H1 (cell line): ENCODE measurements around the gene OR52E2. TPM values are rescaled to one million over a fixed set of nuclear protein-coding genes. Genes with fewer than 3 reads are reported as not detected.

Source experiments
- CTCF ChIA-PET: fragments of 300-600 bp; sonication (Branson Sonifier 250); formaldehyde crosslinking; loops from one replicate; lab custom pipeline; 2021; ENCODE audit not compliant: partially characterized antibody; lab: Charles Lee
- POLR2A ChIA-PET: fragments of 300-600 bp; sonication (Branson Sonifier 250); formaldehyde crosslinking; loops from one replicate; lab custom pipeline; 2021; ENCODE audit warnings: inconsistent platforms; ENCODE audit not compliant: partially characterized antibody; lab: Charles Lee
- DNase-seq, 2 experiments: peaks; one replicate each; pipeline versions ENCODE4 v3.0.0 to v3.0.0-alpha.2; 2010 to 2022; ENCODE audit warnings: low spot score in 2 of 2, low read depth in 1 of 2, mixed read lengths in 1 of 2
- FAIRE-seq: peaks from 2 replicates; lab custom pipeline; 2011; peaks lifted over from hg19 to GRCh38; lab: Jason Lieb, UNC
- H2AFZ ChIP-seq: 2 replicates; pipeline ENCODE4 v1.8.1; 2012; ENCODE audit warnings: low read length, inconsistent platforms
- H2AK5ac ChIP-seq: 2 replicates; pipeline ENCODE4 v1.6.1; 2013; ENCODE audit warnings: low read depth, low read length
- H2BK120ac ChIP-seq: replicated peaks from 2 replicates; pipeline ENCODE3; 2013; ENCODE audit warnings: low read depth, low read length, inconsistent platforms
- H2BK12ac ChIP-seq: 2 replicates; pipeline ENCODE4 v1.6.1; 2013; ENCODE audit warnings: low read depth, low read length
- H2BK15ac ChIP-seq: 2 replicates; pipeline ENCODE4 v1.6.1; 2013; ENCODE audit warnings: low read length
- H2BK20ac ChIP-seq: 2 replicates; pipeline ENCODE4 v1.6.1; 2013; ENCODE audit warnings: low read length
- H2BK5ac ChIP-seq: 2 replicates; pipeline ENCODE4 v1.6.1; 2013; ENCODE audit warnings: low read depth, low read length
- H3K14ac ChIP-seq: 2 replicates; pipeline ENCODE4 v1.6.1; 2013; ENCODE audit warnings: inconsistent platforms; ENCODE audit not compliant: insufficient read length
- H3K18ac ChIP-seq: 2 replicates; pipeline ENCODE4 v1.6.1; 2013; ENCODE audit warnings: low read length; ENCODE audit errors: extremely low read depth
- H3K23ac ChIP-seq: 2 replicates; pipeline ENCODE4 v1.6.1; 2013; ENCODE audit warnings: inconsistent platforms; ENCODE audit not compliant: insufficient read length
- H3K23me2 ChIP-seq: 2 replicates; pipeline ENCODE4 v1.6.1; 2013; ENCODE audit warnings: low read depth, low read length
- H3K27ac ChIP-seq: 2 replicates; pipeline ENCODE4 v1.6.1; 2011; ENCODE audit warnings: low read depth, low read length, inconsistent platforms
- H3K27me3 ChIP-seq, 4 experiments: replicated peaks in 1 of 4; 1 replicate in 1 of 4; 2 replicates in 3 of 4; pipeline versions ENCODE4 v1.6.1 to v1.8.1; 2011 to 2013; ENCODE audit warnings: low read length in 3 of 4, mild to moderate bottlenecking in 3 of 4, inconsistent platforms in 2 of 4, mixed read lengths in 2 of 4, moderate library complexity in 1 of 4; ENCODE audit not compliant: control insufficient read depth in 3 of 4, insufficient read depth in 3 of 4; ENCODE audit errors: extremely low read depth in 1 of 4
- H3K36me3 ChIP-seq, 4 experiments: 2 replicates each; pipeline versions ENCODE4 v1.6.1 to v1.8.1; 2011 to 2013; ENCODE audit warnings: mild to moderate bottlenecking in 4 of 4, low read length in 3 of 4, moderate library complexity in 2 of 4, control low read depth in 1 of 4, inconsistent platforms in 1 of 4; ENCODE audit not compliant: insufficient read depth in 4 of 4, control insufficient read depth in 2 of 4
- H3K4ac ChIP-seq: replicated peaks from 2 replicates; pipeline ENCODE3; 2013; ENCODE audit warnings: low read length, low read depth, mixed read lengths, inconsistent platforms; ENCODE audit not compliant: insufficient read length
- H3K4me1 ChIP-seq, 4 experiments: replicated peaks in 1 of 4; 1 replicate in 1 of 4; 2 replicates in 3 of 4; pipeline versions ENCODE4 v1.6.1 to v1.8.1; 2011 to 2013; ENCODE audit warnings: low read length in 3 of 4, inconsistent platforms in 2 of 4, mixed read lengths in 1 of 4; ENCODE audit not compliant: insufficient read depth in 4 of 4, control insufficient read depth in 3 of 4
- H3K4me2 ChIP-seq, 2 experiments: 2 replicates each; pipeline versions ENCODE4 v1.6.1 to v1.8.1; 2011 to 2013; ENCODE audit warnings: low read depth in 2 of 2, low read length in 2 of 2, control low read depth in 1 of 2, inconsistent platforms in 1 of 2, mild to moderate bottlenecking in 1 of 2; ENCODE audit not compliant: insufficient read depth in 1 of 2
- H3K4me3 ChIP-seq, 4 experiments: fragments of 200-600, 300-600 bp in 1 of 4; sonication (generic), shearing (Covaris generic), sonication (Bioruptor Twin) in 1 of 4; 2 replicates each; pipeline versions ENCODE4 v1.5.1 to v1.8.1; 2011 to 2016; ENCODE audit warnings: low read length in 4 of 4, low read depth in 3 of 4, control low read depth in 2 of 4, inconsistent platforms in 2 of 4, mild to moderate bottlenecking in 2 of 4, mixed read lengths in 1 of 4, moderate library complexity in 1 of 4; ENCODE audit not compliant: insufficient read depth in 2 of 4; ENCODE audit errors: extremely low read depth in 1 of 4
- H3K56ac ChIP-seq: replicated peaks from 2 replicates; pipeline ENCODE3; 2013; ENCODE audit warnings: low read depth, mild to moderate bottlenecking, mixed read lengths, low read length, inconsistent platforms; ENCODE audit not compliant: insufficient read length
- H3K79me1 ChIP-seq: 2 replicates; pipeline ENCODE4 v1.6.1; 2013; ENCODE audit warnings: low read depth, low read length, control low read depth
- H3K79me2 ChIP-seq, 2 experiments: 2 replicates each; pipeline versions ENCODE4 v1.6.1 to v1.8.1; 2012 to 2013; ENCODE audit warnings: low read length in 2 of 2, mild to moderate bottlenecking in 2 of 2, inconsistent platforms in 1 of 2; ENCODE audit not compliant: insufficient read depth in 2 of 2, control insufficient read depth in 1 of 2
- H3K9ac ChIP-seq, 4 experiments: replicated peaks in 1 of 4; 1 replicate in 1 of 4; 2 replicates in 3 of 4; pipeline versions ENCODE4 v1.6.1 to v1.8.1; 2011 to 2013; ENCODE audit warnings: low read depth in 3 of 4, low read length in 3 of 4, control low read depth in 2 of 4, mild to moderate bottlenecking in 2 of 4, moderate library complexity in 2 of 4, inconsistent platforms in 1 of 4; ENCODE audit errors: extremely low read depth in 1 of 4
- H3K9me3 ChIP-seq, 2 experiments: 2 replicates each; pipeline versions ENCODE4 v1.6.1 to v1.8.1; 2012 to 2013; ENCODE audit warnings: mild to moderate bottlenecking in 2 of 2, moderate library complexity in 2 of 2, control low read depth in 1 of 2, inconsistent platforms in 1 of 2, low read depth in 1 of 2, low read length in 1 of 2, mixed read lengths in 1 of 2; ENCODE audit not compliant: insufficient read depth in 2 of 2
- H4K20me1 ChIP-seq, 2 experiments: replicated peaks in 1 of 2; 2 replicates each; pipeline versions ENCODE3 to v1.8.1; 2011 to 2013; ENCODE audit warnings: inconsistent platforms in 2 of 2, low read length in 2 of 2, mild to moderate bottlenecking in 1 of 2; ENCODE audit not compliant: insufficient read depth in 2 of 2, control insufficient read depth in 1 of 2
- H4K5ac ChIP-seq: 2 replicates; pipeline ENCODE4 v1.6.1; 2013; ENCODE audit warnings: low read length, low read depth, mixed read lengths, inconsistent platforms; ENCODE audit not compliant: insufficient read length
- H4K8ac ChIP-seq: 2 replicates; pipeline ENCODE4 v1.8.0; 2013; ENCODE audit warnings: mild to moderate bottlenecking, moderate library complexity, low read length, inconsistent platforms; ENCODE audit not compliant: insufficient read depth; ENCODE audit errors: extremely low read depth
- H4K91ac ChIP-seq: replicated peaks from 2 replicates; pipeline ENCODE3; 2013; ENCODE audit warnings: low read length, mixed read lengths, inconsistent platforms; ENCODE audit not compliant: insufficient read length
- BCL11A ChIP-seq, 2 experiments: IDR thresholded peaks; one replicate each; pipeline ENCODE4 v1.6.1; 2011; ENCODE audit warnings: low read depth in 2 of 2, low read length in 2 of 2, mild to moderate bottlenecking in 2 of 2
- CHD1 ChIP-seq: IDR thresholded peaks from 2 replicates; pipeline ENCODE4 v1.6.1; 2012; ENCODE audit warnings: low read depth, low read length, improper control_type of control experiment
- GABPA ChIP-seq: IDR thresholded peaks from 2 replicates; pipeline ENCODE4 v1.6.1; 2011; ENCODE audit warnings: mild to moderate bottlenecking, low read length, moderate library complexity, borderline replicate concordance; ENCODE audit not compliant: insufficient read depth
- HDAC2 ChIP-seq, 2 experiments: fragments of 300-600 bp in 1 of 2; sonication (generic) in 1 of 2; IDR thresholded peaks; 2 replicates each; pipeline ENCODE4 v1.6.1; 2011 to 2012; ENCODE audit warnings: low read depth in 2 of 2, low read length in 2 of 2, mild to moderate bottlenecking in 2 of 2, moderate library complexity in 2 of 2, borderline replicate concordance in 1 of 2, inconsistent platforms in 1 of 2
- JUN ChIP-seq: IDR thresholded peaks from 2 replicates; pipeline ENCODE4 v1.6.1; 2011; ENCODE audit warnings: low read depth, mild to moderate bottlenecking, improper control_type of control experiment, low read length
- KDM4A ChIP-seq: IDR thresholded peaks from one replicate; pipeline ENCODE4 v1.7.1; 2012; ENCODE audit warnings: low read depth, mild to moderate bottlenecking, moderate library complexity, low read length, inconsistent platforms; ENCODE audit not compliant: severe bottlenecking
- KDM5A ChIP-seq: fragments of 200-600 bp; IDR thresholded peaks from 2 replicates; pipeline ENCODE4 v1.7.1; 2012; ENCODE audit warnings: mild to moderate bottlenecking, low read length, inconsistent platforms, mixed read lengths
- POLR2AphosphoS5 ChIP-seq: IDR thresholded peaks from 2 replicates; pipeline ENCODE4 v1.6.1; 2011; ENCODE audit warnings: low read depth, low read length
- POU5F1 ChIP-seq: IDR thresholded peaks from 2 replicates; pipeline ENCODE4 v1.6.1; 2011; ENCODE audit warnings: low read depth, mild to moderate bottlenecking, low read length, moderate library complexity
- RFX5 ChIP-seq: IDR thresholded peaks from 2 replicates; pipeline ENCODE4 v1.6.1; 2011; ENCODE audit warnings: low read depth, low read length, improper control_type of control experiment, borderline replicate concordance
- SIX5 ChIP-seq: IDR thresholded peaks from 2 replicates; pipeline ENCODE4 v1.6.1; 2011; ENCODE audit warnings: mild to moderate bottlenecking, low read depth, low read length
- SP2 ChIP-seq: IDR thresholded peaks from 2 replicates; pipeline ENCODE4 v1.6.1; 2012; ENCODE audit warnings: mild to moderate bottlenecking, low read length, inconsistent platforms
- WGBS, 2 experiments: shearing (Covaris generic) in 1 of 2; methylation state at CpG; one replicate each; pipeline versions ENCODE4 v1.1.6 to v1.1.7; 2013 to 2015; ENCODE audit warnings: low lambda C conversion rate in 2 of 2, mixed read lengths in 2 of 2, inconsistent platforms in 1 of 2, low coverage in 1 of 2, missing lambda C conversion rate in 1 of 2; ENCODE audit not compliant: insufficient replicate concordance in 2 of 2, insufficient coverage in 1 of 2, insufficient read length in 1 of 2; ENCODE audit errors: extremely low coverage in 1 of 2, missing lambda C conversion rate in 1 of 2; 5-methylcytosine and 5-hydroxymethylcytosine counted together
- polyA plus RNA-seq, 7 experiments: library from polyadenylated mRNA; depleted of rRNA in 3 of 7; stranded (reverse) in 5 of 7; unstranded in 2 of 7; fragments of >200 nt in 5 of 7; fragments of 200-250 nt in 2 of 7; gene quantifications; 1 replicate in 5 of 7; 2 replicates in 1 of 7; 4 replicates in 1 of 7; pipeline versions ENCODE4 v1.2.1 to v1.2.3, GENCODE V29; 2011 to 2013; ENCODE audit warnings: missing spikeins in 2 of 7, mixed read lengths in 2 of 7
- total RNA-seq: library from RNA; stranded (reverse); fragmentation: NEBNext Ultra II Directional; extraction: Animal tissue kit (Norgen Biotek cat#: 25700); gene quantifications from 2 replicates; pipeline ENCODE4 v1.2.1, GENCODE V29; 2021
- TF ChIP-seq, protein P1 (sequence below): IDR thresholded peaks from 2 replicates; pipeline ENCODE4 v1.6.1; 2011; ENCODE audit warnings: low read length, improper control_type of control experiment

The OR52E2 gene
- total and polyA plus RNA-seq, 2 of the 8 experiments (the other 6 are each of a cell fraction or from before 2014, with no cell fraction given): not detected

DNA sequence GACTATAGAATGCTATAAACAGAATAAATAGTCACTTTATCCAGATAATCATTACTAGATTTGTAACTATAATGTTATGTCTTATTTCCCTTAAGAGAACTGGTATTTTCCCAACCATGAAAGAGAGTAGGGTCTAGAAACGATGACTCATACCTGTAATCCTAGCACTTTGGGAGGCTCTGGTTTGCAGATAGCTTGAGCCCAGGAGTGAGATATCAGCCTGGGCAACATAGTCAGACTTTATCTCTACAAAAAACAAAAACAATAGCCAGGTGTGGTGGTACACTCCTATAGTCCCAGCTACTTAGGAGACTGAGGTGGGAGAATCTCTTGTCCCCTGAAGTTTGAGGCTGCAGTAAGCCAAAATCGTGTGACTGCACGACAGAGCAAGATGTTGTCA is 47.9 kb upstream of the OR52E2 start:
- Histone ChIP-seq H2AK5ac (no peak overlapping the region), H4K91ac (no peak overlapping the region), H3K79me1 (no peaks in the 10 kb centered on the region), H3K27me3 (no peaks in the 10 kb centered on the region), H2BK12ac (no peak overlapping the region), H3K4me2 (no peak overlapping the region), H3K9me3 (no peaks in the 10 kb centered on the region), H2AFZ (peak overlapping the region; percentile 90), H2BK20ac (no peak overlapping the region), H4K20me1 (no peaks in the 10 kb centered on the region), H3K23ac (no peak overlapping the region), H3K56ac (no peak overlapping the region), H3K79me2 (no peaks in the 10 kb centered on the region), H2BK5ac (no peak overlapping the region), H4K8ac (no peak overlapping the region), H3K14ac (no peak overlapping the region), H3K9ac (no peak overlapping the region), H2BK15ac (no peak overlapping the region), H3K18ac (no peak overlapping the region), H3K36me3 (no peaks in the 10 kb centered on the region), H2BK120ac (no peak overlapping the region), H3K4me3 (no peak overlapping the region), H4K5ac (no peak overlapping the region), H3K4ac (no peak overlapping the region), H3K27ac (no peak overlapping the region), H3K23me2 (no peaks in the 10 kb centered on the region; the same call in 1 of the 2 replicates), H3K4me1 (no peaks in the 10 kb centered on the region)
- 80% methylated on average over 3 of the region's 3 CpGs; no CpG with 5 or more reads in 1 of the 2 experiments for WGBS, 2 experiments
- CTCF ChIA-PET: interaction anchor here (0.6 kb wide), 1 partner anchor 15 kb away, joined by 4 read pairs; no protein-coding TSS in a partner anchor
- POLR2A ChIA-PET: no interaction called here
- no peak for FAIRE-seq
- DNase-seq: no peak
- no peak for TF ChIP-seq KDM4A
- TF ChIP-seq JUN: no peak
- TF ChIP-seq CHD1: no peak
- no peak for TF ChIP-seq SIX5
- no peak for TF ChIP-seq GABPA
- TF ChIP-seq RFX5: no peak
- TF ChIP-seq POLR2AphosphoS5: no peak
- no peak for TF ChIP-seq KDM5A
- TF ChIP-seq, protein P1, sequence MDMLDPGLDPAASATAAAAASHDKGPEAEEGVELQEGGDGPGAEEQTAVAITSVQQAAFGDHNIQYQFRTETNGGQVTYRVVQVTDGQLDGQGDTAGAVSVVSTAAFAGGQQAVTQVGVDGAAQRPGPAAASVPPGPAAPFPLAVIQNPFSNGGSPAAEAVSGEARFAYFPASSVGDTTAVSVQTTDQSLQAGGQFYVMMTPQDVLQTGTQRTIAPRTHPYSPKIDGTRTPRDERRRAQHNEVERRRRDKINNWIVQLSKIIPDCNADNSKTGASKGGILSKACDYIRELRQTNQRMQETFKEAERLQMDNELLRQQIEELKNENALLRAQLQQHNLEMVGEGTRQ: no peak
- TF ChIP-seq POU5F1: no peak
- TF ChIP-seq HDAC2 (IDR thresholded peaks at IDR 0.05; ENCODE audit: borderline replicate concordance in 1 of 2, low read depth in 2 of 2, low read length in 2 of 2): no peak
- TF ChIP-seq SP2: no peak
- TF ChIP-seq BCL11A (IDR thresholded peaks at IDR 0.05; ENCODE audit: low read depth in 2 of 2, low read length in 2 of 2): no peak
